Activated CD4-positive, alpha-beta T cell treated with anti-CD3 and anti-CD28 coated beads, Interleukin-2, Interleukin-4, amounts not matched to agents 100 ng/mL and 50 ng/mL, durations not matched to agents 16 hours and 8 hours (primary cell): ENCODE results near the gene EXOC4.
"Not testable (repeated sequence)": the region's sequence is repeated elsewhere in the genome, so short reads cannot be mapped to it uniquely, and the experiment has no call there.

ENCODE experiments used
- DNase-seq: peaks from one replicate; pipeline ENCODE4 v3.0.0-alpha.2; 2020; ENCODE audit warnings: low spot score

Gene EXOC4

GRCh38 chr7:133625046-133625445, 372.2 kb downstream of the EXOC4 start:
- DNase-seq, result no peak

- no peak for DNase-seq
Measured at GRCh38 chr7:133629701-133630100, 376.8 kb downstream of the EXOC4 start.

- no peak for DNase-seq
Measured at GRCh38 chr7:133633055-133633454, 380.2 kb downstream of the EXOC4 start.

- no peak for DNase-seq
Measured at GRCh38 chr7:133635541-133635940, 382.7 kb downstream of the EXOC4 start.

- no peak for DNase-seq
Measured at GRCh38 chr7:133638857-133639256, 386.0 kb downstream of the EXOC4 start.

GRCh38 chr7:133641436-133641835, 388.6 kb downstream of the EXOC4 start:
- no peak for DNase-seq

GRCh38 chr7:133642907-133643306, 390.0 kb downstream of the EXOC4 start:
- DNase-seq, result no peak

GRCh38 chr7:133643652-133644051, 390.8 kb downstream of the EXOC4 start:
- DNase-seq, result not testable (repeated sequence)

GRCh38 chr7:133645884-133646391, 393.1 kb downstream of the EXOC4 start:
- DNase-seq, result no peak

GRCh38 chr7:133646472-133647315, 393.8 kb downstream of the EXOC4 start:
- no peak for DNase-seq

- no peak for DNase-seq
Measured at GRCh38 chr7:133649593-133649992, 396.7 kb downstream of the EXOC4 start.

GRCh38 chr7:133650069-133650468, 397.2 kb downstream of the EXOC4 start:
- DNase-seq, result no peak

GRCh38 chr7:133650487-133651300, 397.8 kb downstream of the EXOC4 start:
- DNase-seq, result no peak

GRCh38 chr7:133652547-133652946, 399.7 kb downstream of the EXOC4 start:
- DNase-seq, result no peak

- DNase-seq, result no peak
Measured at GRCh38 chr7:133654547-133654946, 401.7 kb downstream of the EXOC4 start.

GRCh38 chr7:133662276-133662675, 409.4 kb downstream of the EXOC4 start:
- no peak for DNase-seq

GRCh38 chr7:133662830-133663229, 410.0 kb downstream of the EXOC4 start:
- no peak for DNase-seq

- no peak for DNase-seq
Measured at GRCh38 chr7:133664528-133664927, 411.6 kb downstream of the EXOC4 start.

GRCh38 chr7:133668296-133669060, 415.6 kb downstream of the EXOC4 start:
- no peak for DNase-seq

GRCh38 chr7:133669061-133669455, 416.2 kb downstream of the EXOC4 start:
- no peak for DNase-seq

- no peak for DNase-seq
Measured at GRCh38 chr7:133670250-133670649, 417.4 kb downstream of the EXOC4 start.

GRCh38 chr7:133672866-133673265, 420.0 kb downstream of the EXOC4 start:
- DNase-seq, result no peak
